ENCODE measurements around the gene PPDPF. TPM values are rescaled to one million over a fixed set of nuclear protein-coding genes. Genes with fewer than 3 reads are reported as not detected.

Gene PPDPF
- total RNA-seq, 1 experiment from 2014 or later, result 148 TPM

GRCh38 chr20:63487781-63488241 is 32.8 kb upstream of the PPDPF start:
- POLR2A ChIA-PET (ENCODE audit: low non-redundant PET), result no interaction called here
- CTCF ChIA-PET, result no interaction called here

GRCh38 chr20:63488315-63489251 is 32.0 kb upstream of the PPDPF start:
- BruUV-seq (replicated peaks), result no TSS peak
- no peak for DNase-seq (ENCODE audit: low spot score)
- Histone ChIP-seq H3K27ac (ENCODE audit: low read depth, low read length, poor library complexity, severe bottlenecking) (no peak overlapping the region), H3K4me3 (ENCODE audit: low read depth, low read length, poor library complexity, severe bottlenecking) (no peak overlapping the region), H3K9me3 (ENCODE audit: low read depth, low read length, poor library complexity, severe bottlenecking) (no peaks in the 10 kb centered on the region), H3K4me1 (ENCODE audit: insufficient read depth, low read length, poor library complexity, severe bottlenecking) (peaks cover under 1% of the 10 kb centered on the region), H3K36me3 (ENCODE audit: insufficient read depth, low read length, poor library complexity, severe bottlenecking) (no peaks in the 10 kb centered on the region), H3K27me3 (replicated peaks; ENCODE audit: insufficient read depth, low read depth, low read length, poor library complexity) (peaks cover 20% of the 10 kb centered on the region)
- TF ChIP-seq CTCF (conservative IDR thresholded peaks at IDR 0.05; ENCODE audit: low read depth, low read length) (no peak), EZH2 (IDR thresholded peaks at IDR 0.05; ENCODE audit: borderline replicate concordance, low read depth, low read length, poor library complexity, severe bottlenecking) (no peak)
- ChIA-PET POLR2A (ENCODE audit: low non-redundant PET) (no interaction called here), CTCF (no interaction called here)
- intact Hi-C loops (cut with micrococcal nuclease; ENCODE audit: unreplicated experiment), result no loop called here

More at GRCh38 chr20:63487781-63488241, 32.8 kb upstream of the PPDPF start:
- BruUV-seq (replicated peaks), result no TSS peak
- Histone ChIP-seq H3K9me3 (ENCODE audit: low read depth, low read length, poor library complexity, severe bottlenecking) (no peaks in the 10 kb centered on the region), H3K27ac (ENCODE audit: low read depth, low read length, poor library complexity, severe bottlenecking) (no peak overlapping the region), H3K4me3 (ENCODE audit: low read depth, low read length, poor library complexity, severe bottlenecking) (no peak overlapping the region), H3K27me3 (replicated peaks; ENCODE audit: insufficient read depth, low read depth, low read length, poor library complexity) (peaks cover 20% of the 10 kb centered on the region), H3K36me3 (ENCODE audit: insufficient read depth, low read length, poor library complexity, severe bottlenecking) (no peaks in the 10 kb centered on the region), H3K4me1 (ENCODE audit: insufficient read depth, low read length, poor library complexity, severe bottlenecking) (peaks cover 9% of the 10 kb centered on the region)
- DNase-seq (ENCODE audit: low spot score), result no peak
- TF ChIP-seq CTCF (conservative IDR thresholded peaks at IDR 0.05; ENCODE audit: low read depth, low read length) (no peak), EZH2 (IDR thresholded peaks at IDR 0.05; ENCODE audit: borderline replicate concordance, low read depth, low read length, poor library complexity, severe bottlenecking) (no peak)
- intact Hi-C loops (cut with micrococcal nuclease; ENCODE audit: unreplicated experiment), result no loop called here

GRCh38 chr20:63490416-63490815 is 30.1 kb upstream of the PPDPF start:
- POLR2A ChIA-PET (ENCODE audit: low non-redundant PET), result no interaction called here
- BruUV-seq (replicated peaks), result no TSS peak
- DNase-seq (ENCODE audit: low spot score), result no peak
- Histone ChIP-seq H3K9me3 (ENCODE audit: low read depth, low read length, poor library complexity, severe bottlenecking) (no peaks in the 10 kb centered on the region), H3K36me3 (ENCODE audit: insufficient read depth, low read length, poor library complexity, severe bottlenecking) (no peaks in the 10 kb centered on the region), H3K4me3 (ENCODE audit: low read depth, low read length, poor library complexity, severe bottlenecking) (no peak overlapping the region), H3K27ac (ENCODE audit: low read depth, low read length, poor library complexity, severe bottlenecking) (no peak overlapping the region), H3K4me1 (ENCODE audit: insufficient read depth, low read length, poor library complexity, severe bottlenecking) (no peaks in the 10 kb centered on the region), H3K27me3 (replicated peaks; ENCODE audit: insufficient read depth, low read depth, low read length, poor library complexity) (peaks cover 20% of the 10 kb centered on the region)
- intact Hi-C loops (cut with micrococcal nuclease; ENCODE audit: unreplicated experiment), result no loop called here
- TF ChIP-seq EZH2 (IDR thresholded peaks at IDR 0.05; ENCODE audit: borderline replicate concordance, low read depth, low read length, poor library complexity, severe bottlenecking) (no peak), CTCF (conservative IDR thresholded peaks at IDR 0.05; ENCODE audit: low read depth, low read length) (no peak)
- CTCF ChIA-PET, result no interaction called here
